ENCODE data around the gene GPC5.

GRCh38 chr13:92461831-92462230 is 1063.4 kb downstream of the GPC5 start:
- no peak for TF ChIP-seq CTCF (IDR thresholded peaks at IDR 0.05)
- TF ChIP-seq EP300 (IDR thresholded peaks at IDR 0.05) = no peak
- no peak for TF ChIP-seq POLR2A (IDR thresholded peaks at IDR 0.05)

All from ovary (tissue), 3 donors.